ENCODE results near the gene ASAP3.
A peak's percentile ranks its signal among the peaks of the same experiment; 100 is the strongest.

Gene ASAP3

GRCh38 chr1:23403735-23404486 lies 80.1 kb downstream of the ASAP3 start:
- peak; percentile 92 for TF ChIP-seq CTCF (conservative IDR thresholded peaks at IDR 0.05; ENCODE audit: control insufficient read depth, insufficient read depth, low read depth, low read length)
- H3K4me3 ChIP-seq (ENCODE audit: control insufficient read depth, low read depth, low read length) = no peak overlapping the region
- peak; percentile 89 for DNase-seq (ENCODE audit: low read depth)

- no peak overlapping the region for H3K4me3 ChIP-seq (ENCODE audit: control insufficient read depth, low read depth, low read length)
- DNase-seq (ENCODE audit: low read depth) = no peak
- no peak for TF ChIP-seq CTCF (conservative IDR thresholded peaks at IDR 0.05; ENCODE audit: control insufficient read depth, insufficient read depth, low read depth, low read length)
Measured at GRCh38 chr1:23403355-23403734, 80.6 kb downstream of the ASAP3 start.

GRCh38 chr1:23403038-23403336 lies 81.0 kb downstream of the ASAP3 start:
- H3K4me3 ChIP-seq (ENCODE audit: control insufficient read depth, low read depth, low read length) = no peak overlapping the region
- TF ChIP-seq CTCF (conservative IDR thresholded peaks at IDR 0.05; ENCODE audit: control insufficient read depth, insufficient read depth, low read depth, low read length) = no peak
- peak; percentile 70 for DNase-seq (ENCODE audit: low read depth)

- TF ChIP-seq CTCF (conservative IDR thresholded peaks at IDR 0.05; ENCODE audit: control insufficient read depth, insufficient read depth, low read depth, low read length) = no peak
- no peak overlapping the region for H3K4me3 ChIP-seq (ENCODE audit: control insufficient read depth, low read depth, low read length)
- no peak for DNase-seq (ENCODE audit: low read depth)
Measured at GRCh38 chr1:23402286-23403037, 81.5 kb downstream of the ASAP3 start.

- no peak overlapping the region for H3K4me3 ChIP-seq (ENCODE audit: control insufficient read depth, low read depth, low read length)
- no peak for TF ChIP-seq CTCF (conservative IDR thresholded peaks at IDR 0.05; ENCODE audit: control insufficient read depth, insufficient read depth, low read depth, low read length)
- no peak for DNase-seq (ENCODE audit: low read depth)
Measured at GRCh38 chr1:23401313-23401712, 82.7 kb downstream of the ASAP3 start.

GRCh38 chr1:23400324-23401114 lies 83.5 kb downstream of the ASAP3 start:
- TF ChIP-seq CTCF (conservative IDR thresholded peaks at IDR 0.05; ENCODE audit: control insufficient read depth, insufficient read depth, low read depth, low read length) = no peak
- peak; percentile 81 for DNase-seq (ENCODE audit: low read depth)
- no peak overlapping the region for H3K4me3 ChIP-seq (ENCODE audit: control insufficient read depth, low read depth, low read length)

All from fibroblast of mammary gland (primary cell).